HG03095 (cell line): Measurements from ENCODE around the gene GMPPA.
A peak's percentile ranks its signal among the peaks of the same experiment; 100 is the strongest.

Experiments
- ATAC-seq: cut with Tn5 transposase; IDR thresholded peaks from one replicate; pipeline ENCODE4 v1.9.1; 2021; ENCODE audit warnings: moderate library complexity; ENCODE audit not compliant: unreplicated experiment

The GMPPA gene

DNA sequence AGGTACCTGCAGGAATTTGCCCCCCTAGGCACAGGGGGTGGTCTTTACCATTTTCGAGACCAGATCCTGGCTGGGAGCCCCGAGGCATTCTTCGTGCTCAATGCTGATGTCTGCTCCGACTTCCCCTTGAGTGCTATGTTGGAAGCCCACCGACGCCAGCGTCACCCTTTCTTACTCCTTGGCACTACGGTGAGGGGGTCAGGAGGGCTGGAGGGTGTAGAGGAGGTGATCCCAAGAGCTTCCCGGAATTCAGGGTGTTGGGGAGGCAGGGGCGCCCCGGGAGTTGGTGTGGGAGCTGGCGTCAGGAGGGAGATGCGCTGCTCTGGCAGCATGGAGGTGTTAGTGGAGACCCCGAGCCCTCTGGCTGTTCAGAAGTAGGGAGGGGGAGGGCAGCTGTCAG is 3.2 kb downstream of the GMPPA start:
- ATAC-seq = no peak

DNA sequence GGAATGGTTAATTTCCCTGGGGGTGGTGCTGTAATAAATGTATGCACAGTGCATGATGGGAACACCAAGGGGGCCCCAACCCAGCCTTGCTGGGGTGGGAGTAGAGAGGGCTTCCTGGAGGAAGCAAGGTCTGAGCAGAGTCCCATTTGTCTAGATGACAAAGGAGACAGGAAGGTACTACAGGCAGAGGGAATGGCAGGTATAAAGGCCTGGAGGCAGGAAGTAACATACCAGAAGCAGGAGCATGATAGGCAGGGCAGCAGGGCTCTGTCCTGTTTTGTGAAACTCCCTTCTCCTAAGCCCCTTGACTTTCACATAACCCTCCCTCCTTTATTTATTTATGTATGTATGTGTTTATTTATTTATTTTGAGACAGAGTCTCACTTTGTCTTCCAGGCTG is 3.9 kb downstream of the GMPPA start:
- no peak for ATAC-seq

DNA sequence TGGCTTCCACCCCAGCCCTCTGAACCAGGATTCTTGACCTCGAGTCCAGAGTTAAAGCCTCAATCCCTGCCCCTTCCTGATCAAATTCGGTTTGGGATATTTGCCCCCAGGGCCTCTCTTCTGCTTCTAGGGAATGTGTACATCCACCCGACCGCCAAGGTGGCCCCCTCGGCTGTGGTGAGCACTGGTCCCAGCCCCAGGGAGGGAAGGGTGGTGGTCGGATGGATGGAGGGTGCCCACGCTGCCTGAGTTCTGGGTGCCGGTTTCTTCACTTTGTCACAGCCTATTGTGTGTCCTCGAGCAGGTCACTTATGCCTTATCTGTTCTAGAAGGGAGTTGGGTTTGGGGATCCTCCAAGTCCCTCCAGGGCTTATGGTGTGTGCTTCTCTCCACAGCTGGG is 6.9 kb downstream of the GMPPA start:
- ATAC-seq = no peak

DNA sequence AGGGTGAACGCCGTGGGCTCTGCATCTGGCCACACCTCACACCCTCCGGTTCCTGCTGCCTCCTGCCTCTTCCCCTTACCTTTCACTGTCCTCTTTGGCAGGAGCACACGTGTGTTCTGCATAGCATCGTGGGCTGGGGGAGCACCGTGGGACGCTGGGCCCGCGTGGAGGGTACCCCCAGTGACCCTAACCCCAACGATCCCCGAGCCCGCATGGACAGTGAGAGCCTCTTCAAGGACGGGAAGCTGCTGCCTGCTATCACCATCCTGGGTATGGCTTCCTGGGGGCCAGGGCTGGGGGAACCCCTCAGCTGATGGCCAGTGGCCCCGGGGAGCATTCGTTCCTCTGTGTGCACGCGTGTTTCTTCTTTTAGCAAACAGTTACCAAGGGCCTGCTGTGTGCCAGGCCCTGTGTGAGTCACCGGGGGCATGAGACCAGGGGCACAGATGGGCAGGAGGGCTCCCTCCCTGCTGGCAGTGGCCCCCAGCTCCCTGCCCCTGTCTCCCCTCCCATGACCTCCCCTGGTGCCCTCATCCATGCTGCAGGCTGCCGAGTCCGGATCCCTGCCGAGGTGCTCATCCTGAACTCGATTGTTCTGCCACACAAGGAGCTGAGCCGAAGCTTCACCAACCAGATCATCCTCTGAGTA is 7.6 kb downstream of the GMPPA start:
- no peak for ATAC-seq

DNA sequence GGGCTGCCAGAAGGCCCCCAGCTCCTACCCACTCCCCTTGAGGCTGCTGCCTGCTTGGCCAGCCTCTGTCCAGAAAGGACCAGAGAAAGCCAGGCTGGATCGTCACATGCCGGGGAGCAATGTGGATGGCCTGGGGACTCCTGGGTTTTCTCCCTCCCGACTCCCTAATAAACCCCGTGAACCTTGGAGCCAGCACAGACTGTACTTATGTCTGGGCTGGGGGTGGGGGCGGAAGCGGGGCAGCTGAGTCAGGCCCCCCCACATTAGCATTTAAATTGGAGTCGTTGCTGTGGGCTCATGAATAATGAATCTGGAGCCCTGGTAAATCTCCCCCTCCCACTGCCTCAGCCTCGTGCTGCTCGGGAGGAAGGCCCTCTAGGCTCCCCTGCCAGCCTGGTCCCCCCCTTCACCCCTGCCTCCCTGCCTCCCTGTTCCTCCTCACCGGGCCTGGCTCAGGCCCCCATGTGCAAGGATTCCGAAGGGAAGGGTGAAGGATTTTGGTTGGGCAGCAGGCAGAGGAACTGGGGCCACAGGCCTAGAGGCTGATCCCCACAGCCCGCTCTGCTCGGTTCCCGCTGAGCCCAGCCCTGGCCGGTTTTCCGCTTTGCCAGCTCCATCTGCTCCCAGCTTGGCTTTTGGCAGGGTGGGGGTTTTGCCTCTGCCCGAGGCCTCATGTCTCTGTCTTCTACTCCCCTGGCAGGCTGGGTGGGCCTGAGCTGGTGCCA is 8.3 kb downstream of the GMPPA start:
- no peak for ATAC-seq

- ATAC-seq = no peak
These were observed 9.1 kb downstream of the GMPPA start for GRCh38 chr2:219507581-219508443.

- no peak for ATAC-seq
These were observed 9.7 kb downstream of the GMPPA start for GRCh38 chr2:219508444-219508734.

GRCh38 chr2:219508971-219509779 is 10.5 kb downstream of the GMPPA start:
- ATAC-seq = peak; percentile 16

DNA sequence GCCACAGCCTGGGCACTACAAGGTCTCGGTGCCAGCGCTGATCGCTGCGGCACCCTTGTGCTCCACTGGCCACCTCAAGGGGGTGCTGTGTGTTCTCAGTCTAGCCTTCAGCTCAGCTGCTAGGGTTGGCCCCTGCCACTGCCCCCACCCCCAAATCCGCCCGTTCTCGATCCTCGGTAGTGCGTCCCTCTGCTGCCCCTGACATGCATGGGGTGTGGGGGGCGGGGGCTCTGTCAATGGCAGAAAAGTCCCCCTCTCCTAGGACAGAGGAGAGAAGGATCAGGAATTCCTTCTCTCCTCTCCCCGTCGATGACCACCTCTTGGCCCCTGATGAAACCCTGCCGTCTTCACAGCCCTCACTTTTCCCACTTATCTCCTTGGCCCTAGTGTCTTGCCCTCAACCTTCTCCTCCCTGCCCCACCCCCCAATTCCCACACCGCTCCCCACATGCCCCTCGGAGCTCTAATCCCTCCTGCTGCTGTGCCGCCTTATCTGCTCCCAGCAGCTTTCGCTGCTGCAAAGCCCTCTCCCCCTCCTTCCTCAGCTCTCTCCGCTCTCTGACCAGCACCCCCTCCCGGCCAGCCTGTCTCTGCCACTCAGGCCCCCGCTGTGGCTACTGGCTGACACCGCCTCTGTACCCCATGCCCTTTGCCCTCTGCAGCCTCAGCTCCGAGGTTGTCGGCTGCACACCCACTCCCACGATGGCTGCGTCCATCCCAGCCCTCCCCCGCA is 11.3 kb downstream of the GMPPA start:
- ATAC-seq = peak; percentile 51

DNA sequence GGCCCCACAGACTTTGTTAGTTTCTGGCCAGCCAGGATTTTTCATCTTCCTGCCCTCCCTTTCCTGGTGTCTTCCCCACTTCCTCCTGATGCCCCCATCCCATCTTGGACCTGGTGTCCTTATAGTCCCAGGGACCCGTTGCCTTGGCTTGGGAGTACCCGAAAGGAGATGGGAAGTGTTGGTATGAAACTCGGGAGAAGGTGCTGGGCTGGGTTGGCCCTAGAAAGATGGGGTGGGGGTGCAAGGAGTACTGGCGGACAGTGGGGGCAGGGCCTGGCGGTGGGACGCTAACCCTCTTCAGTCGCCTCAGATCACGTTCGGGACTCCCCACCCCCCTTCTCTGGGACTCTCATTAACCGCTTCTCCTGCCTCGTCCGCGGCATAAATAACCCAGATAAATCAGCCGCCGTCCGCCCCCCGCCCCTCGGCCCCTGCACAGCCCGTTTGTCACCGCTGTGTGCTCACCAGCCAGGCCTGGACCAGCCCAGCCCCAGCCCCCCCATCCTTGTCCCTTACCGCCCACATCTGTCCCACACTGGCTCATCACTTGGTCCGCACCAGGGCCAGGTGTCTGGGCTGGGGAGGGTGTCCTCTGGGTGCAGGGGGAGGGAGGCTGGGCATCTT is 11.9 kb downstream of the GMPPA start:
- ATAC-seq = no peak

DNA sequence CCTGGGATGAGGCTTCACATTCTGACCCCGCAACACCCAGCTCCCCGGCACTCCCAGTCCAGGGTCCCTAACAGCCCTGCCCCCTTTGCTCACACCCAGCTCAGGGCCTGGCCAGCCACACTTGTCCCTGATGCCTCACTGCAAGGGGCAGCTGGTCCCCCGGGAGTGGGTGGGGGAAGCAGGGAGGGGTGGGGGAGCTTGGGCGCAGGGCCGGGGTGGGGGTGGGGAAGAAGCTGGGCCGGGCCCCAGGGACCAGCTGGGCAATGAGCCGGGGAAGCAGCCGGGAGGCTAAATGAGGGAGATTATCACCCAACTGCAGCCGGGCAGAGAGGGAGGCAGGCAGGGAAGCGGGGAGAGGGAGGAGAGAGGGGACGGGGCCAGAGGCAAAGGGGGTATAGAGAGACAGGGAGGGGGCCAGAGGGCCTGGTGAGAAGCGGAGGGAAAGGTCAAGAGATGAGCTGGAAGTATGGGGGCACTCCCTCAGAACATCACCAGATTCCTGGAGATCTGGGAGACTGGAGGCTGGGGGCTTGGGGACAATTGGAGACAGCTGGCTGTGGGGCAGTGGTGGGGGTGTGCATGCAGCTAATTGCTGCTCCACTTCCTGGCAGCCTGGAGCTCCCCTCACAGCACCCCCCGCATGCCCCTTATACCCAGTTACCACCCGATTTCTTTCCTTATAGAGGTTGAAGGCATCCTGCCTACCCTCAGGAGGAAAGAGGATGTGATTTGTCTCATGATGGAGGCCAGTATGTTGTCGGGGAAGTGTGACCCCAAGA is 13.0 kb downstream of the GMPPA start:
- no peak for ATAC-seq

DNA sequence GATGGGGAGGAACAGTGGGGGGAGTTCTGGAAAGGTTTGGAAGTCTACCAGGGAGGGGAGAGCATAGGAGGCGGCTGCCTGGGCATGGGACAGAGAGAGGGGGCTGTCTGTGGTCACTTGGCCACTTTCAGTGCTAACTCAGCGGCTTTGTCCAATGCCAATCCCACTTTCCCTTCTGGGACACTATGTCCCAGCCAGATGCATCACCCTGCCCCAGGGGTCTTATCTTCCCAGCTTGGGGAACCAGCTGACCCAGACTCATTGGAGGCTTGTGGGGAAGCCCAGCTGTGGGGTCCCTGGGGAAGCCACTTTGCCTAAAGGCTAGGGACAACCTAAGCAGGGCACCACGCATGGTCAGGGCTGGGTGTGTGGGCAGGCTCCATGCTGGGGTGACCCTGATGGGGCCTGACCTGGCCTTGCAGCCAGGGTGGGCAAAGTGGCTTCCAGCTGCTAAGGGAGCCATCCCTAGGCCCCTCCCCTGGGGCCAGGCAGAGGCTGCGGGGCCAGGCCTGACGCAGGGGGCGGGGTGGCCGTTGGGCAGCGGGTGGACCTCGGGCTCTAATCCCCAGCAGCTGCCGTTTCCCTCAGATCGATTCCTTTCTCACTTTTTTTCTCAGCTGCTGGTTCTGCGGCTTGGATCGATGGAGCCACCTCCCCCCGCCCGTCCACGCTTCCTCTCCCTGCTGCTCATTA is 14.0 kb downstream of the GMPPA start:
- ATAC-seq = no peak

- no peak for ATAC-seq
These were observed 15.1 kb downstream of the GMPPA start for GRCh38 chr2:219513787-219514186.

DNA sequence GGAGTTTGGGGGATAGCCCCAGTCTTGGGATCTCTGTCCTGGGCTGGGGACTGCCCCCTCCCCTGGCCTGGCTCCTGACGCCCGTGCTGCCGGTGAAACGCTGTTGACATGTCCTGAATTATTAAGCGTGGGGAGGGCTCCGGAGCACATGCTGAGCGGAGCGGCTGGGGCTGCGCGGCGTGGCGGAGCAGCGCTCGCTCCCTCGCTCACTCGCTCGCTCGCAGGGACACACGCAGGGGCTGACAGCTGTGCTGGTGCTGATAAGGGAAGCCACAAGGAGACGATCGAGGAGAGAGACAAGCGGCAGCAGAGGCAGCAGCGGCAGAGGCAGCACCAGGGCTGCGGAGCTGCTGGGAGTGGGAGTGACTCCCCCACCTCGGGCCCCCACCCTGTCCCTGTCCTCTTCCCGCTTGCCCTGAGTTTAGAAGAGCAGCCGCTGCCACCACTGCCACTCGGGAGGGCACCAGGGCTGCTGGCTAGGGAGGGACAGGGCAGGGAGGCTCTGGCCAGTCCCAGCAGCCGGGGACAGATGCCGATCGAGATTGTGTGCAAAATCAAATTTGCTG is 15.6 kb downstream of the GMPPA start, which contains the start of gene ASIC4:
TSS of gene ASIC4 (plus strand) at position 287 of the 566 bp plus-strand sequence. CDS start at position 530, 243 bp downstream.
- no peak for ATAC-seq

DNA sequence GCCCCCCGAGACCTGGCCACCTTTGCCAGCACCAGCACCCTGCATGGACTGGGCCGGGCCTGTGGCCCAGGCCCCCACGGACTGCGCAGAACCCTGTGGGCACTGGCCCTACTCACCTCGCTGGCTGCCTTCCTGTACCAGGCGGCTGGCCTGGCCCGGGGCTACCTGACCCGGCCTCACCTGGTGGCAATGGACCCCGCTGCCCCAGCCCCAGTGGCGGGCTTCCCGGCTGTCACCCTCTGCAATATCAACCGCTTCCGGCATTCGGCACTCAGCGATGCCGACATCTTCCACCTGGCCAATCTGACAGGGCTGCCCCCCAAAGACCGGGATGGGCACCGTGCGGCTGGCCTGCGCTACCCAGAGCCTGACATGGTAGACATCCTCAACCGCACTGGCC is 16.1 kb downstream of the GMPPA start:
- ATAC-seq = no peak

DNA sequence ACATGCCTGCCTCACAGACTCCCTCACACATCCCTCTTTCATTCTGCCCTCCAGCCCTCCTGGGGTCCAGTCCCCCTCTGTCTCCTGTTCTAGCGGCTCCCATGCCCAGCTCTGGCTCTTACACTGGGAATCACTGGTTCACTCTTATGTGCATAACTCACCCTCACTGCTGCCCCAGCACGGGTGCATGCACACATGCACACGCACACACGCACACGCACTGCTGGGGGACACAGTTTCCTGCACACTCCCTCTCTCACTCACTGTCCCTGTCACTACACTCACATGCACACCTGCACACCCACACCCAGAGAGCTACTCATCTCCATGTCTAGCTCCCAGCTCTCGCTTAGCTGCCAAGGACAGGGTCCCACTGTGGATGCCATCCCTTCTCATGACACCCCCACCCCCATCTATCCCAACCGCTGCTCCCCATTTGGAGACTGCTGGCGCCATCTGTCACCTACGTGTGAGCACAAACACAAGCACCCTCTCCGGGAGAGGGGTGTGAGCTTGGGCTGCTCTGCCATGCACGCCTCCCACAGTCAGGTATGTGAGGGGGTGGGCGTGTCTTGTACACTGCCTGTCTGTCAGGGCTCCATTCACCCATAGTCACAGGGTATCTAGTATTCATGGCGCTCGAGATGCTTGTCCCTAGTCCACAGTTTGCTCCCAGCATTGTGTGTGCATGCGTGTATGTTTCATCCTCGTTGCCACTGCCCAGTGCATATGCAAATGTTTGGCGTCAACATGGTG is 17.4 kb downstream of the GMPPA start:
- ATAC-seq = no peak

DNA sequence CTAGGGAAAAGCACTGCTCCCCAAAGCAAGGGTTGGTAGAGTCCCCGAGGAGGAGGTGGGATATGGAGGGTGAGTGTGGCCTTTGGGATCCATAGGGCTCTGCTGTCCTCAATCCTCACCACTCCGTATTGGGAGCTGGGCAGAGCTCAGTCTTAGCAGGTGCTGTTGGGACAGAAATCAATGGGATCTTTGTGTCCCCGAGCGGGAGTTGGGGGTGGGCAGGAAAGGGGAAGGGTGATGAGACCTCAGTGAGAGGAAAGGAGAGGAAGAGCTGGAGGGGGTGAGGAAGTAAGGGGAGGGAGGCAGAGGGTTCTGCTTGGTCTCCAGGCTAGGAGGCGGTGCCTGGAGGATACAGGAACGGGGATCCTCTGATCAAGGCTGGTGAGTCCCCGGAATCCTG is 18.2 kb downstream of the GMPPA start:
- no peak for ATAC-seq
